ENCODE data around the gene ELOVL2.
"Not testable (repeated sequence)": the region's sequence is repeated elsewhere in the genome, so short reads cannot be mapped to it uniquely, and the experiment has no call there.

ELOVL2 gene

DNA sequence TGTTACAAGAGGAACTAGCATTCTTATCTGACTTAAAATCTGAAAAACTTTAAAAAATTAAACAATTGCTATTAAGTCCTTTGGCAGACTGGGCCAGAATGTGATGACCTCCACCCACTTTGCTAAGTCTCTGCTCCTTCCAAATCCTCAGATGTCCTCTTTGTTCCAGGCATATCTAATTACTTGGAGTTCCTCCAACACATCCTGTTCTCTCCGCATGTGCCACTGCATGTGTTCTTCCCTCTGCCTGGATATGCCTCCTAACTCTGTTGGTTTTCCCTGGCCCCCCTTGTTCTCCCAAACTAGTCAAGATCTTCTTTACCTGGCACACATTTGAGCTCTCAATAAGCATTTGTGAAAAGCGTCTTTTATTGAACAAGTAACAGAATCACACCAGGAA, 23.1 kb downstream of the ELOVL2 start:
- no peak for DNase-seq

DNA sequence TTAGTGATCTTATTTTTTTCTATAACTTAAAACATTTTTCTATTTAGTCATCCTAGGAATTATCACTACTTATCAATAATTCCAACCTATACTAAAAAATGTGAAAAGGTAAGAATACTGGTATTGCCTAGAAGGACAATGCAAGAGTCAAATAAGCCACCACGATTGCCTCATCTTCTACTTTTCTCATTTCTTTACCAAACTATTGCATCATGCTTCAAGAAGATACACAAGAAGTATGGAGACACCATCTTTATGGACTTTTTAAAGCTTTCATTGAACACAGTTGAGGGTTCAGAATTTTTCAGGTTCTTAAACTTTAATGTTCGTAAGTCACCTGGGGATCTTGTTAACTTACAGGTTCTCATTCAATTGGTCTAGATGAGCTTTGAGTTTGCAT, 25.9 kb downstream of the ELOVL2 start:
- no peak for DNase-seq

DNA sequence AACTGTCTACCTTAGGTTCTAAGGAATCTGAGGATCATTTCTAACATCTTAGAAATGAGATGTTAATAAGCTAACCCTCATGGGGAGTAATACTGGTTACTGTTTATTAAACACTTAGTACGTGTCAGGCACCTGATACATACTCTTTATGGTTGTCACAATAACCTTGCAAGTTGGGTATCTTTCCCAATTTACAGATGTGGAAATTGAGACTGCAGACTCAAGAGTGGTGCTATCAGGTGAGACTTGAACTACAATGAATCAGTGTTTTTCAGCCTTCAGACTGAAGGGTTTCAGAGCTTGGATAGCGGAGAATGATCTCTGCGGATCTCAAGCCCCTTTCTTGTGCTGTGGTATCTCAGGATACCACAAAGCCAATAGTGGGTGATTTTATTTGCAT, 27.0 kb downstream of the ELOVL2 start:
- DNase-seq = no peak

DNA sequence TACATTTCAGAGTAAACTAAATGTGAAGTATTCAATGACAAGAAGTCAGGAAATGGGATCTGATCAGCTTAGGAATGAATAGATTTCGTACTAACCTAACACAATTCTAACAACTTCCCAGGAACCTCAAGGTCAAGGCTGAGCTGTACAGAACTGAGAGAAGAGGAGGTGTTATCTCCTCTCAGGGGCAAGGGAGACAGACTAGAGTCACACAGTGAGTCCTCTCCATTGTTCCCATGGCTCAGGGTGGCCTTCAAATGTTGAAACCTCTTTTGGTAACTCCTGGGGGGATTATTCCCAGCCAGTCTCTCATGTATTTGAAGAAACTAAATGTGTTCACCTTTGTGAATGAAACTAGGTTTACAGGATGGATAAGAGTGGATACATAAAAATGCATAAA, 27.7 kb downstream of the ELOVL2 start:
- DNase-seq = no peak

DNA sequence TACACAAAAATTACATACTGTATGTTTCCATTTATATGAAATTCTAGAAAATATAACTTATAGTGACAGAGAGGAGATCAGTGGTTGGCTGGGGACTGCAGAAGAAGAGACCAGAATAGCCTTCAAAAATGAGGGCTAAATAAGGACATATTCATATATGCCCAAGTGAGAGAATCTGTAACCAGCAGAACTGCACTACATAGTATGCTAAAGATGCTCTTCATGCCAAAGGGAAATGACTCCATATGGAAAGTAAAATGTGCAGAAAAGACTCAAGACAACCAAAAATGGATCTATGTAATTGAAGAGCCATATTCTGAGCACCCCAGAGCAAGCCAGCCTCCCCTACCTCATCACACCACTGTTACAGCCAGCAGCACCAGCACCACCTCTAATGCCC, 29.0 kb downstream of the ELOVL2 start:
- DNase-seq = no peak

DNA sequence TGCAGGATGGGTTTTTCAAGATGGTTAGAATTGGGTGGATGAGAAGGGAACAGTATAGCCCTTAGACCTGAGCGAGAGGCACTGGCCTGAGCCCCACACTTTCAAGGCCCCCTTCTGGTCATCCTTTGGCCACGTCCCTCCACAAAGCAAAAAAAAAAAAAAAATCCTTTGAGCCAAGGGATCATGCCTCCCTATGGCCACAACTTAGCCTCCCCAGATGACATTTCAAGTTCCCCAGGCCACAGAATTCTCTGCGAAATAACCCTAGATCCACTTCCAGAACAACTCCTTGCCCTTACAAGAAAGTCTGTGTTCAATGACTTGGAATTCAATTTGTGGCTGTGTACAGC, 30.4 kb downstream of the ELOVL2 start:
- no peak for DNase-seq

DNA sequence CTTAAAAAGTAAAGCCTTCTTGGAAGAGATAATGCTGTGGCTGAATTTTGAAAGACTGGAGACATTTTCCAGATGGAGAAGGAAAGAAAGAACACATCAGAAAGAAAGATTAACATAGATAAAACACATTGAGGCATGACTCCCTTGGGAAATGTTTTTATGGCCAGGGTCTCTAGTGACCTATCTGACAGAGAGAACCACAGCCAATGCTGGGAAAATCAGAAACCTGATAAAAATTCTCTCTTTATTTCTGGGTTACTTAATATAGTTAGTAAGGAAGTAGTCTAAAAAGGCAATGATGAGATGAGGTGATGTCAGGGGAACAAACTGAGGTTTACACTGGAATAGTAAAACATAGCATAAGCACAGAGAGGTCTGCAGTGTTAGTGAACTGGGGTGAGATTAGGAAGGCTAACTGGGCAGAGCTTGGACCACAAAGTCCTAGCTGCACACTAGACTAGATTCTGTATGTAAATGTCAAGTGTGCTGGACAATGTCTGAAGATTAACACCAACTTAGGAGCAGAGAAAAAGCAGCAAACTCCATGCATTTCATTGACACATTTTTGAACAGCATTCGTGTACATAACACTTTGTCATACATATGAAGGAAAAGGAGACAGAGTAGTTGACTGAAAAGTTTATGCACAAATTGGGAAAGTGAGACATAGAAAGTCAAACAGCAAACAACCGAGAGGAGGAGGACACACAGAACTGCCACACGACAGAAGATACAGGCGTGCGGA, 31.0 kb downstream of the ELOVL2 start:
- no peak for DNase-seq

DNA sequence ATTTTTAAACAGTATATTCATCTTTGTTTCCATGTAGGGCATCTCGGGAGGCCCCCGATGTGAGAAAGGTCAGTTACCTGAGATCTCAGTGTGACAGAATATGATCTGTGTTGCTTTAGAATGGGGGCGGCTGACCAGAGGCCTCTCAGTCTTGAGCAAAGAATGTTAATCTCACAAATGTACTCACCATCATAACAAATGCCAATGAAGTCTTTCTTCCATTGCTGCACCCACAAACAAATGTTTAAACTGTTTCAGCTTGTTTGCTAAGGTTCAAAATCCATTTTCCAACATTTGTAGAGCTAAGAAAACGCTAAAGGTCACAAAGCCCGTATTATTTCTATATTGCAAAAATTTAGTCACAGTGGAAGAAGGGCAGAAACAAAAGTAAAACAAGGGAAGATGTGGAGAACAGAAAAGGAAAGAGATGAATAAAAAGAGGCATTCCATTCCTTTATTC, 31.8 kb downstream of the ELOVL2 start:
- no peak for DNase-seq

DNA sequence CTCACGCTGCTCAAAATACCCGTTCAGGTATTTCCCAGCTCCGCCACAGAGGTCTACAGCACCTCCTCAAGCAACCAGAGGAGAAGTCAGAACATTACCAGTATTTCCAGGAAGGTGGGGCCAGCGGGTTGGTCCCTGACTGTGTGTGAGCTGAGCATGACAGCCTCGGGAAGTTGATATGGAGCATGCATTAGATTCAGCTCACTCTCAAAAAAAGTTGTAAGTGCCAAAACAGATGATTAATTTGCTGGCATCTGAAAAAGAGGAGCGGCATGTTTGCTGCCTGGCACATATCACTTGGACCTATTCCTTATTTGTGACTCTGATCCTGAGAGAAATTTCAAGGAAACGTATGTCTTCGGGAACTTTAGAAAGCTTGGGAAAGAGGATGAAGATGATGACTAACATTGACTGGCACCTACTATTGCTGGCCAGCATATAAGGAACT, 32.3 kb downstream of the ELOVL2 start:
- no peak for DNase-seq

DNA sequence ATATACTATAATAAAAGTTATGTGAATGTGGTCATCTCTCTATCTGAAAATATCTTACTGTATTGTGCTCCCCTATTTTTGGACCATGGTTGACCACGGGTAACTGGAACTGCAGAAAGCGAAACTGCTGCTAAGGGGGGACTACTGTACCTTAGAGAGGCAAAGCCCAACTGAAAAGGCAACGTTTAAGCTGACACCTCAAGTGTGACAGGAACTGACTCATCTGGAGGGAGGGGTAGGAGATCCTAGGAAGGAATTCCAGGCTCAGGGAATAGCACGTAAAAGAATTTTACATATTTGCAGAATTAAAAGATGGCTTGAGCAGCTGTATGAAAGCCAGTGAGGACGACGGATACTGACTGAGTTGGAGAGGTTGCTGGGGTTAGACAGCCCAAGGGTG, 34.8 kb downstream of the ELOVL2 start:
- no peak for DNase-seq

DNA sequence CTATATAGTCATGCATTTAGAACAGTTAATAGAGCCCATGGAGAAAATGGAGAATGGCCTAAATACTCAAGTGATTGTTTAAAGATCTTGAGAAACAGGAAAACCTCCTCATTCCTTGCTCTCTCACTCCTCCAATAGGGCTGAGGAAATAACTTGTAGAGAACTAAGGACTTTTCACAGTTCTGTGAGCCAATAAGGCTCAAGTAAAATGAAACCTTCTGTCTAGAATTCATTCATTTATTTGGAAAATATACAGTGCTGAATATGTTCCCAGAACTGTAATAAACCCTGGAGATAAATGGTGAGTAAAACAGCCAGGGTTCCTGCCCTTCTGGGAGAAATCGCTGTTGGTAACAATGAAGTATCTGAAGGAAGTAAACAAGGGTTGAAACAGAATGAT, 35.3 kb downstream of the ELOVL2 start:
- no peak for DNase-seq

DNA sequence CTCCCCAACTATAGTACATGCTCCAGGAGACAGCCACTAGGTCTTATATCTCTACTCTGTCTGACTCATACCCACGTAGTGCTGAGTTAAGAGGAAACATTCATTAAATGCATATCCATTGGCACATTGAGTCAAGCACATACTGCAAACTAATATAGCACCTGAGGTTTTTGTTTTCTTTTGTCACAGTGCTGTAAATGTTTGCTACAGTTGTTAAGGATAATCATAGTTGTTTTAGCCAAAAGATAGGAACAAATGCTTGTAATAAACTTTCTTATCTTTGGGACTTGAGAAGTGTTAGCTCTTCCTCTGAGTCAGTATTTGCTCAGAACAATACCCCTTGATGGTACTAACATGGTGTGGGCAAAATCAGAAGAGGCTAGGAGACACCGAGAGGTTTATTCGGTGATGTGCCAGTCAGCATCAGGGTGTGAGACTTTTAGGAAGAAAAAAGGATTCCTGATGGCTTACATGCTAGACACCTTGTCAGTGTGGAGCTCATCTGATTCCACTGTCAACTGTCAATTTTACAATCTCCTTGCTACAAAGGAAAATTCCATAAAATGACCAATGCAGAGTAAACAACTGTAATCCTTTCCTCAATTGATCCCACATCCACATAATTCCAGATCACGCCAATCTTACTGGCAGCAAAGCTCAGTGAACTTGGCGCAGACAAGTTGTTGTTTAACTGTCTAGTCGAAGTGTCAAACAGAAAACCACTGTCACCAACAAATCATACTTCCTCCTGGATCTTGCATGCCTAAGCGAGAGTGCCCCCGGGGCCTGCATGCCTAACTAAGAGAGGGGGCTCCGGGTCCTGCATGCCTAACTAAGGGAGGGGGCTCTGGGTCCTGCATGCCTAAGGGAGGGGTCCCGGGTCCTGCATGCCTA, 36.1 kb downstream of the ELOVL2 start:
- DNase-seq = no peak

DNA sequence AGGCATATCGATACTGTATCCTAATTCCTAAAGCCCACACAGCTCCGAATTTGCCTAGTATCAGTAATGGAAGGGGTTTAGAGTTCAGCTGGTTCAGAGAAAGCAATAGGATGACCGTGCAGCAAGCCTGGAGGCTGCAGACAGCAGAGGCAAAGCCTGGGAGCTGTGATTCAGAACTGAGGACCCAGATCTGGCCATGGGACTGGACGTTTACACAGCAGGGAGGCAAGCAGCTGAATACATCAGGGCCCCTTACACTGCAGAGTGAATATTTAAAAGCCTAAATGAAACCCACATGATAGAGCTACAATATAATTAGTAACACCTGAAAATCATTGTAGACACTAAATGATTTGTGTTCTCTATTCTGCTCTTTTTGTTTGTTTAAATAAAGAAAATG, 38.0 kb downstream of the ELOVL2 start:
- no peak for DNase-seq

DNA sequence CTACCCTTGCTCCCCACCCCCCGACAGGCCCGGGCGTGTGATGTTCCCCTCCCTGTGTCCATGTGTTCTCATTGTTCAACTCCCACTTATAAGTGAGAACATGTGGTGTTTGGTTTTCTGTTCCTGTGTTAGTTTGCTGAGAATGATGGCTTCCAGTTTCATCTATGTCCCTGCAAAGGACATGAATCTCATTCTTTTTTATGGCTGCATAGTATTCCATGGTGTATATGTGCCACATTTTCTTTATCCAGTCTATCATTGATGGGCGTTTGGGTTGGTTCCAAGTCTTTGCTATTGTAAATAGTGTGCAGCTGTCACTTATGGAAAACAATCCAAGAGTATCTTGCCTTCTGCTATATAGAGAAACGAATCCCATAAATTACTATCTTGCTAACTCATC, 40.8 kb downstream of the ELOVL2 start:
- not testable (repeated sequence) for DNase-seq

DNA sequence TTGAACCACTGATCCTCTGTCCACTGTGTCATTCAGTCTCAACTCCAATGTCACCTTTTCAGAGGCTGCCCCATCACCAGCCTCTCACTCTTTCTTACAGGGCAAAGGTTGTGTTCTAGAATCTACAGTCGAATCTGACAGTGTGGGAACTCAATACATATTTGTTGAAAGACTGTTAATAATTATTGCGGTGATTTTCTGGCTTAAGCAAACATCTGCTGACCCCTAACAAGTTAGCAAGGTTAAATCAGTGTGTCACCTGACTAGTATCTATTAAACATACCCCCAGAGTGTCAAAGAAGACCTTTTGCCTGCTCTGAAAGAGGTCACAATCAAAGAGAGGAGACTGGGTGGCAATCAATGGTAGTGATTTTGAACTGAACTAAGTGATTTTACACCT, 41.9 kb downstream of the ELOVL2 start:
- no peak for DNase-seq

DNA sequence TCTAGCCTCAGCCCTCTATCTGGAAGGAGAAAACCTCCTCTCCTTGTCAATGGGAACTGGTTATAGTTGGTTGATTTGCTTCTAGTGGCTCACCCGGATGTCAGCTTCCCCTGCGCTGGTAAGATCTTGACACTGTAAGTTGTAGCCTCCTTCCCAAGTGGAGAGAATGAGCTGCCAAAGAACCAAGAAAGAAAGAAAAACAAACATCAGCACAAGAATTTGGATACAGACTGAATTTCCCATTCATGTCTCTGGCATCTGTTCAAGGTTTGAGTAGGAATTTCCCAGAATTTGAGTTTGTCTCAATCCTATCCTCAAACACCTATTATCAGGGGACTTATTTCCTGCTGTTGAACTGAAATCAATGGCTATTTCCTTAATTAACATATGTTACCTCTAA, 44.1 kb downstream of the ELOVL2 start:
- DNase-seq = no peak

DNA sequence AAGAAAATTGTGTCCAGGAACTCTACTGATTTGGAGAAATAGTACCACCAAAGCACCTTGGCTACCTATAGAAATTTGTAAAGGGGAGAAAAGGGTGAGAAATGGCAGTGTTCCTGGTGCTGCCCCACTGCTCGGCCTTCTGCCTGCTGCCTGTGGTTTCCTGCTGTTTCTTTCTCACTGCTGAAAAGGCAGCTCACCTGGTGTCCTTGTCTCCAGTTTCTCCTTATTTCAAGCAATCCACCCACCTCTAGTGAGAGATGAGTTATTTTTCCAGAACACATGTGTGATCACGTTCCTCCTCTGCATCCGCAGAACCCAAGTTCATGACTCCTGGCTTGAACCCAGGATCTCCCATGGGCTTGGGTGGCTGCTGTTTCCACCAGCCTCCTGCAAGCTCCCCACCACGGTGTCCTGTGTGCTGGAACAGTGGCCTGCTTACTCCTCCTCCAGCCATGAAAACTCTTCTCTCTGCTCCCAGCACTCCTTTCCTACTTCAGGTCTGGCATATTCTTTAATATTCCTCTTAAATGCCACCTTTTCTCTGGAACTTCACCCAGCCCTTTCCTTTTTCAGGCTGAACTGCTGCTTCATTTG, 48.9 kb downstream of the ELOVL2 start:
- no peak for DNase-seq

DNA sequence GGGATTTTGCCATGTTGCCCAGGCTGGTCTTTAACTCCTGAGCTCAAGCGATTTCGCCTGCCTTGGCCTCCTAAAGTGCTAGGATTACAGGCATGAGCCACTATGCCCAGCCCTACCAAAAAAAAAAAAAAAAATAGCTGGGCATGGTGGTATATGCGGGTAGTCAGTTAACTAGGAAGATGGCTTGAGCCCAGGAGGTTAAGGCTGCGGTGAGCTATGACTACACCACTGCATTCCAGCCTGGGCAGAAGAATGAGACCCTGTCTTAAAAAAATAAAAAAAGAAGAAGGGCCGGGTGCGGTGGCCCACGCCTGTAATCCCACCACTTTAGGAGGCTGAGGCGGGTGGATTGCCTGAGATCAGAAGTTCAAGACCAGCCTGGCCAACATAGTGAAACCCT, 50.2 kb downstream of the ELOVL2 start:
- DNase-seq = no peak

DNA sequence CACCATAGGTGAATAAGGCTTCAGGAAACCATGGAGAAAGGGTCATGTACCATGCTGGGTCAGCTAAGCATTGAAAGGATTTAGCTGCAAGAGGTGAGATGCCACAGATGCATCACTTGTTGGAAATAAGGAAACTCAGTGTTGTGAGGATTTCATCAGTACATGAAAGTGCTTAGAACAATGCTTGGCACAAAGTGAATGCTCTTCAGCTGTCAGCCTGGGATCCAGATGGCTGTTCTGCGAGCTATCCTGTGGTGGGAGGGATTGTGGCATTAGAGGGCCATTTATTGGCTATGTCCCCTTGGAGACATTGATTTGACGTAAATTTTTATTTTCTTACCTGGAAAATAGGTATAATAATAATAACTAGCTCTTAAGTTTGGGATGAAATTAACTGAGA, 53.0 kb downstream of the ELOVL2 start:
- DNase-seq = no peak

DNA sequence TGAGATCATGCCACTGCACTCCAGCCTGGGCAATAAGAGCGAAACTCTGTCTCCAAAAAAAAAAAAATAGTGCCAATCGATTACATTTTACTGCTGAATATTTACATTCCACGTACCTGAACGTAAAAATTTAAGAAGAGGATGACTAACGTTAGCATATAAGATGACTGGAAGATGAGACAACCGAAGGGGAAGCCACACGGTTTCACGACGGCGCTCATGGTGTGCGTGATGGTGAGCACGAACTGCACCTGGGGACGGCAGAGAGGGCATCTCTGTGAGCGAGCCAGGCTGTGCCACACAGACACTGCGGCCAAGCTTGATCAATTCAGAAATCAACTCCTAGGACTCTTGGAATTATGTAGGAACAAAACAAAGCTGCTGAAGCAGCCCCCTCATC, 54.5 kb downstream of the ELOVL2 start:
- DNase-seq = no peak

DNA sequence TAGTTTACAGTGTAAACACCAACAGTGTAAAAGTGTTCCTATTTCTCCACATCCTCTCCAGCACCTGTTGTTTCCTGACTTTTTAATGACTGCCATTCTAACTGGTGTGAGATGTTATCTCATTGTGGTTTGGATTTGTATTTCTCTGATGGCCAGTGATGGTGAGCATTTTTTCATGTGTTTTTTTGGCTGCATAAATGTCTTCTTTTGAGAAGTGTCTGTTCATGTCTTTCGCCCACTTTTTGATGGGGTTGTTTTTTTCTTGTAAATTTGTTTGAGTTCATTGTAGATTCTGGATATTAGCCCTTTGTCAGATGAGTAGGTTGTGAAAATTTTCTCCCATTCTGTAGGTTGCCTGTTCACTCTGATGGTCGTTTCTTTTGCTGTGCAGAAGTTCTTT, 59.1 kb downstream of the ELOVL2 start:
- not testable (repeated sequence) for DNase-seq

DNA sequence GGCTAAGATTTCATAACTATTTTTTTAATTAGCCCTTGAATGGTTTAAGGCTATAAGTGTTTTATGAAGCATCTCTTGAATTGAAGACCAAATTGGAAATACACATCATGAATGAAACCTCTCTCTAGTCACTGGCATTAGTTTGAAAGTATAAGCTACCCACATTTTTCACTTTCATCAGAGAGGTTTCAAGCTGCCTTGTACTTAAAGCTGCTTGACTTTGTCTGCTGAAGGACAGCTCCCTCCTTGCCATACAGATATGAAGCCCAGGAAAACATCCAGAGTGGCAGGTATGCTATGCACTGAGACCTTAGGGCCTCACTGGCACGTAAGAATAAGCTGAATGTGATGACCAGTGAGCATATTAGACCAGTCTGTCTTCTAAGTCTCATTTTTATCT, 62.7 kb downstream of the ELOVL2 start:
- DNase-seq = no peak

DNA sequence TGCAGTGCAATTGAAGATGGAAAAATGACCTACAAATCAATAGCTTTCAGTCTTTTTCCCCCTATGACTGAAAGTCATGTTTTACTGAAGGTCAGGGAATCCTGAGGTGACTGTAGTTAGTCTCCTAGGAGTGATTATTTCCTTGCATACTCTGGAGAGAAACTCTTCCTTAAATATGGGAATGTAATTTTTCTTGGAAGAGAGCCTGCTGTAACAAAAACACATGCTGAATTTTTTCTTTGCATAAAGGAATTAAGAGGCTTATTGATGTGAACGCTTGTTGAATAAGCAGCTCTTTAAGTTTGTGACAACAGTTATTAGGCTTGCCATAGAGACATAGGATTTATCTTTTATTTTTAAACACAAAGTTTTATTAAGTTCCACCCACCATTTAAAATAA, 64.5 kb downstream of the ELOVL2 start:
- DNase-seq = no peak
